ENCODE measurements around the gene PXN.
"Not testable (repeated sequence)": the region's sequence is repeated elsewhere in the genome, so short reads cannot be mapped to it uniquely, and the experiment has no call there.

Gene PXN

GRCh38 chr12:120239776-120240494 lies 25.6 kb downstream of the PXN start:
- Histone ChIP-seq H3K4me1 (ENCODE audit: insufficient read depth, low read length) (peaks cover 61% of the 10 kb centered on the region), H3K36me3 (ENCODE audit: insufficient read depth, low read length) (no peaks in the 10 kb centered on the region)

GRCh38 chr12:120238839-120239445 lies 26.6 kb downstream of the PXN start:
- peaks cover 69% of the 10 kb centered on the region for H3K4me1 ChIP-seq (ENCODE audit: insufficient read depth, low read length)
- no peak overlapping the region for H3K9ac ChIP-seq (ENCODE audit: low read depth, low read length)
- H3K9me3 ChIP-seq (ENCODE audit: control insufficient read depth, insufficient read depth, low read length) = no peaks in the 10 kb centered on the region
- H3K36me3 ChIP-seq (ENCODE audit: insufficient read depth, low read length) = no peaks in the 10 kb centered on the region

More at GRCh38 chr12:120239776-120240494, 25.6 kb downstream of the PXN start:
- no peak overlapping the region for H3K9ac ChIP-seq (ENCODE audit: low read depth, low read length)
- no peaks in the 10 kb centered on the region for H3K9me3 ChIP-seq (ENCODE audit: control insufficient read depth, insufficient read depth, low read length)

- H3K9ac ChIP-seq (ENCODE audit: low read depth, low read length) = no peak overlapping the region
- peaks cover 76% of the 10 kb centered on the region for H3K4me1 ChIP-seq (ENCODE audit: insufficient read depth, low read length)
- no peaks in the 10 kb centered on the region for H3K36me3 ChIP-seq (ENCODE audit: insufficient read depth, low read length)
- no peaks in the 10 kb centered on the region for H3K9me3 ChIP-seq (ENCODE audit: control insufficient read depth, insufficient read depth, low read length)
Observed at GRCh38 chr12:120238217-120238616, 27.3 kb downstream of the PXN start.

- H3K9me3 ChIP-seq (ENCODE audit: control insufficient read depth, insufficient read depth, low read length) = no peaks in the 10 kb centered on the region
- H3K36me3 ChIP-seq (ENCODE audit: insufficient read depth, low read length) = no peaks in the 10 kb centered on the region
- no peak overlapping the region for H3K9ac ChIP-seq (ENCODE audit: low read depth, low read length)
- peaks cover 77% of the 10 kb centered on the region for H3K4me1 ChIP-seq (ENCODE audit: insufficient read depth, low read length)
Observed at GRCh38 chr12:120237360-120238171, 28.0 kb downstream of the PXN start.

DNA sequence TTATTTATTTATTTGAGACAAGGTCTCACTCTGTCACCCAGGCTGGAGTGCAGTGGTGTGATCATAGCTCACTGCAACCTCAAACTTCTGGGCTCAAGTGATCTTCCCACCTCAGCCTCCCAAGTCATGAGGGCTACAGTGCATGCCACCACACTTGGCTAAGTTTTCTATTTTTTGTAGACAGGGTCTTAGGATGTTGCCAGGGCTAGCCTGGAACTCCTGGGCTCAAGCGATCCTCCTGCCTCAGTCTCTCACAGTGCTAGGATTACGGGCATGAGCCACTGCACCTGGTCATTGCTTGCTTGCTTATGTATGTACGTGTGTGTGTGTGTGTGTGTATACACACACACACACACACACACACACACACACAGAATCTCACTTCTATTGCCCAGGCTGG lies 28.7 kb downstream of the PXN start:
- not testable (repeated sequence) for H3K9me3 ChIP-seq (ENCODE audit: control insufficient read depth, insufficient read depth, low read length); H3K36me3 ChIP-seq (ENCODE audit: insufficient read depth, low read length); H3K9ac ChIP-seq (ENCODE audit: low read depth, low read length)
- H3K4me1 ChIP-seq (ENCODE audit: insufficient read depth, low read length) = peaks cover 78% of the 10 kb centered on the region

DNA sequence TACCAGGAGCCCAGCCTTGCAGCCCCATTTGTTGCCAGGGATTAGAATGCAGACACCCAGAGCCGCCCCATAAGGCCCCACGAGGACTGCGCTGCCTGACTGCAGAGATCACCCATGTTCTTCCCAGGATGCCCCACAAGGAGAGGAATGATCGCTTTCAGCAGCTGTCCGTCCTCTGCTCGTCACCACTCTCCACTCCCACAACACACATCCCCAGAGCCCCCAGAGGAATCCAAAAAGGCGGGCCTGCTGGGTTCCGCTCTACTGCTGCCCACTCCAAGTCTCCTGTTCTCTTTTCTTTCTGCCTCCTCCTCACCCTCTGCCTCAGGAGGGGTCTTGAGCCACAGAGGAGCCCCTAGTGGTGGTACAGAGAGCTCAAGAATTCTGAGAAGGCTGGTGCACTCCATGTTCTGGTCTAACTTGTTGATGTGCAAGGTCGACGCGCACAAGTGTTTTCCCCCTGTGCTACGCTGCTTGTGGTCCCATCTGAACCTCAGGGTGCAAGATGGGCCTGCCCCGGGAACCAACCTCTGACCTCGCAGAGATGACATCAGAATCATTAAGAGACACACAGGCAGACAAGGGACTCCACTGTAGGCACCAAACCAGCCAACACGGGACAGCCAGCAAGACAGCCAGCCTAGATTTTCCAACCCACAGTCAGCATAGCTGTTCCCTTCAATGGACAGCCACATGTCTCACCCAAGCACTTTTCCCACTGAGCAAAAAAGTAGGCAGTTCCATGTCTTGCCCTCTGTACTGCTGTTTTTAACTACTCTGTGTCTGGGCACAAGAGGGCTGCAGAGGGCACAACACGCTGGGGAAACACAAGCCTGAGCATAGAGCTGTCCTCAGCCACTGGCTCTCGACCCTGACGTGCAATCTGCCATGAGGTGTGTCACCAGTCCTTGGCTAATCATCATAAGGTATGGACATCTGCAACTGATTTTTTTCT lies 29.9 kb downstream of the PXN start:
- H3K9ac ChIP-seq (ENCODE audit: low read depth, low read length) = no peak overlapping the region
- H3K9me3 ChIP-seq (ENCODE audit: control insufficient read depth, insufficient read depth, low read length) = no peaks in the 10 kb centered on the region
- peaks cover 77% of the 10 kb centered on the region for H3K4me1 ChIP-seq (ENCODE audit: insufficient read depth, low read length)
- no peaks in the 10 kb centered on the region for H3K36me3 ChIP-seq (ENCODE audit: insufficient read depth, low read length)

DNA sequence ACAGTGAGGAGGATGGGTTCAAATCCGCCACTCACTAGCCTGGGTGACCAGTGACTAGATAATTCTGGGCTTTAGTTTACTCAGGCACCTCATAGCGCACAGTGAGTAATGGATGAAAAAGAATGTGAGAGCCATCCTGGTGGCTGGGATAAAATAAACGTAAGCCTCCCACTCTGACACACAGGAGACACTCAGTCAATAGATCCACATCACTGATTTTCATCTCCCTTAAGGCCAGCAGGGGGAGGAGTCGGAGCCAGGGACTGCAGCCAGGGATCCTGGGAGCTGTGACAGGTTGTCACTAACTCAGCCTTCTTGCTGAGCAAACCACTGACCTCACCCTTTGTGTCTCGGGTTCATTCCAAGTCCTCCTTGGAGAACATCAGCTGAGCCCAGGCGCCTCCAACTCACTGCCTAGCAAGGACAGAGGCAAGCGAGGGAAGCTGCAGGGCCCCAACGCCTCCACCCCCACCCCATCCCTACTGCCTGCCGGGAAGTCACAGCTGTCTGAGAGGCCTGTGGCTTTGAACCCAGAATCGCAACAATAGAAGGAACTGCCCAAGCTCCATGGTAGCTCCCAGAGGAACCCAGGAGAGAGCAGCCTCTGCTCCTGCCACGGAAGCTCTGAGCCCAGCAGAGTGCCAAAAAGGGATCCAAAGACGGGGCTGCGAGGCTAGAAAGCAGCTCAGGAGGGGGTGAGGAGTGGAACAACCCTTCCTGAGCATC lies 30.7 kb downstream of the PXN start:
- Histone ChIP-seq H3K4me1 (ENCODE audit: insufficient read depth, low read length) (peaks cover 76% of the 10 kb centered on the region), H3K9me3 (ENCODE audit: control insufficient read depth, insufficient read depth, low read length) (no peaks in the 10 kb centered on the region), H3K9ac (ENCODE audit: low read depth, low read length) (no peak overlapping the region), H3K36me3 (ENCODE audit: insufficient read depth, low read length) (no peaks in the 10 kb centered on the region)

DNA sequence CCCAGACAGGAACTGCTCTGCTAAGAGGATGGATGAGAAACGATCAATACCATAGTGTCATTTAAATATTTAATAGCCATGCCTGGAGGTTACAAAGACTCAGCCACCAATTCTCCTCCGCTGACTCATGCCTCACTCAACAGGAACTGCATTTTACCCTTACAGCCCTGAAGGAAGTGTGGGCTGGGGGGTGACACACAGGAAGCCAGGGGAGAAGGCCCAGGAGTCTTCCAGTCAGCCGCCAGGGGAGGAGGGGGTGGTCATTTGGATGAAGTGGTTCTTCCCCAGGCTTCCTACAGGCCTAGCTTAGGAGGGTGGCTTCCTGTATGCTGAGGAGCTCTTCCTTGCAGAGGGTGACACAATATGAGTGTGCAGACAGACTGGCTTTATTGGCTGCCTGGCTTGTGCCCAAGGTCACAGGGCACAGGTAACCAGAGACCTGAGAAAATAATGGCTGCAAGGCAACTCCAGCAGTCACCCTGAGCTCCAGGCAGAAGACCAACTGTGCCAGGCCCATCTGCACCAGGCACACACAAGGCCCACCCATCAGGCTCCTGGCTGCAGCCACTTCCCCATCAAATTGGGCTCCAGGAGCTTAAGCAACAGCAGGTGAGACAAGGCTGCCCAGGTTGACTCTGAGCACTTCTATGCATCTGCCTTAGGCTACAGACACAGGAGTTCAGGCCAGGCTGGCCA lies 34.1 kb downstream of the PXN start:
- Histone ChIP-seq H3K9ac (ENCODE audit: low read depth, low read length) (peak overlapping the region; percentile 55), H3K36me3 (ENCODE audit: insufficient read depth, low read length) (peaks cover 5% of the 10 kb centered on the region; the same call in 1 of the 2 replicates), H3K4me1 (ENCODE audit: insufficient read depth, low read length) (peaks cover 86% of the 10 kb centered on the region), H3K9me3 (ENCODE audit: control insufficient read depth, insufficient read depth, low read length) (no peaks in the 10 kb centered on the region)

- Histone ChIP-seq H3K9ac (ENCODE audit: low read depth, low read length) (peak overlapping the region; percentile 55), H3K36me3 (ENCODE audit: insufficient read depth, low read length) (peaks cover 6% of the 10 kb centered on the region; the same call in 1 of the 2 replicates), H3K4me1 (ENCODE audit: insufficient read depth, low read length) (peaks cover 88% of the 10 kb centered on the region), H3K9me3 (ENCODE audit: control insufficient read depth, insufficient read depth, low read length) (no peaks in the 10 kb centered on the region)
Observed at GRCh38 chr12:120230974-120231315, 34.6 kb downstream of the PXN start.

DNA sequence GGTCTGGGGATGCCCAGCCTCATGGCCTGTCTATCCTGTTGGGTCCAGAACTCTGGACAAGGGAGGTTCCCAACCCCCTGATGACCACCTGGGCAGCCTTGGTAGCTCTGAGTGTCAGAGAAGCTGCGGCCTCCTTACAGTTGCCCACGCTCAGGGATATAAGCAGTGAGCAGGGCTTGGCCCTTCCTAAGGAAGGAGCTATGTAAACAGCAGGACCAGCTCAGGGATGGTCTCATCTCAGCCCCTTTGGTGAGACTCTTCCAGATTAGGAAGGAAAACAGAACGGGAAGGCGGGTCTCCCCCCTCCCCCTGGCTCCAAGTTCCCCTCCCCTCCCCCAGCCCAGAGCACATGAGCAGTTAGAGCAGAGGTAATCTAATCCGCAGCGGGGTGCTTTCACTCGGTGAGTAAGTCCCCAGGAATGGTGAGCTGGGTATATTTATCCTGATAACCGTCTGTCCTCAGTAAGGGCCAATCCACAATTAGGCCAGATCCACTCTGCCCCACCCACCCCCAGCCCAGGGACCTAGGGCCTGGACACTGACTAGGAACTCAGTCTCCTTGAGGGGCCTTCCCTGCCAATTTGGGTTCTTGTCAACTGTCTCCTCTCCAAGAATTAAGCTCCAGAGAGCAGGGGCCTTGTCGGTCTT lies 35.1 kb downstream of the PXN start:
- H3K9ac ChIP-seq (ENCODE audit: low read depth, low read length) = peak overlapping the region; percentile 55
- H3K4me1 ChIP-seq (ENCODE audit: insufficient read depth, low read length) = peaks cover 84% of the 10 kb centered on the region
- peaks cover 6% of the 10 kb centered on the region; the same call in 1 of the 2 replicates for H3K36me3 ChIP-seq (ENCODE audit: insufficient read depth, low read length)
- H3K9me3 ChIP-seq (ENCODE audit: control insufficient read depth, insufficient read depth, low read length) = no peaks in the 10 kb centered on the region

GRCh38 chr12:120229487-120230325 lies 35.8 kb downstream of the PXN start:
- peaks cover 76% of the 10 kb centered on the region for H3K4me1 ChIP-seq (ENCODE audit: insufficient read depth, low read length)
- peak overlapping the region; percentile 54 for H3K9ac ChIP-seq (ENCODE audit: low read depth, low read length)
- no peaks in the 10 kb centered on the region for H3K9me3 ChIP-seq (ENCODE audit: control insufficient read depth, insufficient read depth, low read length)
- H3K36me3 ChIP-seq (ENCODE audit: insufficient read depth, low read length) = peaks cover 6% of the 10 kb centered on the region; the same call in 1 of the 2 replicates

GRCh38 chr12:120229071-120229486 lies 36.5 kb downstream of the PXN start:
- peaks cover 6% of the 10 kb centered on the region; the same call in 1 of the 2 replicates for H3K36me3 ChIP-seq (ENCODE audit: insufficient read depth, low read length)
- no peaks in the 10 kb centered on the region for H3K9me3 ChIP-seq (ENCODE audit: control insufficient read depth, insufficient read depth, low read length)
- H3K9ac ChIP-seq (ENCODE audit: low read depth, low read length) = peak overlapping the region; percentile 54
- H3K4me1 ChIP-seq (ENCODE audit: insufficient read depth, low read length) = peaks cover 70% of the 10 kb centered on the region

Measured in ES-I3 (cell line).